KBM-7 (cell line): Measurements from ENCODE around the gene COL15A1.
"Not testable (repeated sequence)": the region's sequence is repeated elsewhere in the genome, so short reads cannot be mapped to it uniquely, and the experiment has no call there.

ENCODE experiments used
- DNase-seq: peaks from one replicate; pipeline ENCODE4 v3.0.0-alpha.2; 2015
- in situ Hi-C: fragments of 300-500 bp; cut with MboI; formaldehyde crosslinking; loops from 2 replicates; pipeline ENCODE4 v1.14.3; 2020; ENCODE audit warnings: low sequenced_read_pairs, low pct_unique_long_range_greater_than_20kb, mixed read lengths

COL15A1 gene

DNA sequence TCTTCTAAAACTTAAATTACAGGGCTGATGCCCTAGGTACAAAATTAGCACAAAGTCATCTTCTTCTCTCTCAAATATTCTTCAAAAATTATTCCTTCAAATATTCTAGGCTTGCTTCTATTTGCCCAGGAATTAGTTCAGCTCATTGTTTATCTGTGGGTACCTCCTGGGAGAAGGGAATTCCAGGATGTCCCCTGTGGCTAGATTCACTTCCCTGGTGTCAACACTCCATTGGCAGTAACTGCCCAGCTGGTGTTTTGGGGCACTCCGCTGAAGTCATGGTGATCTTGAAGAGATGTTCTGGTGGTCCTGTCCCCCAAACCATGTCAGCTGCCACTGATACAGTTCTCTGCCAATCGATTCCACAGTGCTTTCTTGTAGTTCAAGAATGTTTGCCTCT, 135.0 kb downstream of the COL15A1 start:
- in situ Hi-C loops = no loop called here
- no peak for DNase-seq

DNA sequence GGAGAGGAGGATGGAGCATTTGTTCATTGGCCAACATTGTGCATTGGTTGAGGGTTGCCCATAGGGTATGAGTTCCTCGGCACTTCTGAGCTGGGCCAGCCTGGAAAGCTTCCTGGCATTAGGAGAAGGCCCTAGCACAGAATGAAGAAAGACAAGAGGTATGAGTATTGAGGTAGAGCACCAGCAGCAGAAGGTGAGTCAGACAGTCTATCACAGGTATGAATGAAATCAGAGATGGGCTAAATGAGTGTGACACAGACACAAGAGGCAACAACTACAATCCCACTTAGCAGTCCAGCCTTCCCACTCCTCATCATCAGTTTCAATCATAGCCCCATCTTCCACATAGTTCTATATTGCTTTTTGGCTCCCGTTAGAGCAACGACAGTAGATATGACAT, 135.8 kb downstream of the COL15A1 start:
- in situ Hi-C loops = no loop called here
- no peak for DNase-seq

DNA sequence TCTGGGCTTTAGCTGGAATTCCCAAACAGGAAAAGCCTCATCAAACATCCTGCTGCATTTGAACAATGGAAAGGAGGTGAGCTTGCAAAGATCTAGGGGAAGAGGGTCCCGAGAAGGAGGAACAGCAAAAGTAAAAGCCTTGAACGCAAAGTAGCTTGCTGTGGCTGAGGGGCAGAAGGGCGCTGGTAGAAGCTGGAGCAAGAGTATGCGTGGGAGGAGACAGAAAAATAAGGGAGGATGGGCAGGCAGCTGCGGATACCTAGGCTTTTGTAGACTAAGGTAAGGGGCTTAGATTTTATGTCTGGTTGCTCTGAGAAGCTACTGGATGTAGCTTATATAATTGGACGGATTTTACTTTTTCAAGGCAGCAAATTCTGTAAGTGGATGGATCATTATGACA, 139.3 kb downstream of the COL15A1 start:
- in situ Hi-C loops = no loop called here
- DNase-seq = no peak

DNA sequence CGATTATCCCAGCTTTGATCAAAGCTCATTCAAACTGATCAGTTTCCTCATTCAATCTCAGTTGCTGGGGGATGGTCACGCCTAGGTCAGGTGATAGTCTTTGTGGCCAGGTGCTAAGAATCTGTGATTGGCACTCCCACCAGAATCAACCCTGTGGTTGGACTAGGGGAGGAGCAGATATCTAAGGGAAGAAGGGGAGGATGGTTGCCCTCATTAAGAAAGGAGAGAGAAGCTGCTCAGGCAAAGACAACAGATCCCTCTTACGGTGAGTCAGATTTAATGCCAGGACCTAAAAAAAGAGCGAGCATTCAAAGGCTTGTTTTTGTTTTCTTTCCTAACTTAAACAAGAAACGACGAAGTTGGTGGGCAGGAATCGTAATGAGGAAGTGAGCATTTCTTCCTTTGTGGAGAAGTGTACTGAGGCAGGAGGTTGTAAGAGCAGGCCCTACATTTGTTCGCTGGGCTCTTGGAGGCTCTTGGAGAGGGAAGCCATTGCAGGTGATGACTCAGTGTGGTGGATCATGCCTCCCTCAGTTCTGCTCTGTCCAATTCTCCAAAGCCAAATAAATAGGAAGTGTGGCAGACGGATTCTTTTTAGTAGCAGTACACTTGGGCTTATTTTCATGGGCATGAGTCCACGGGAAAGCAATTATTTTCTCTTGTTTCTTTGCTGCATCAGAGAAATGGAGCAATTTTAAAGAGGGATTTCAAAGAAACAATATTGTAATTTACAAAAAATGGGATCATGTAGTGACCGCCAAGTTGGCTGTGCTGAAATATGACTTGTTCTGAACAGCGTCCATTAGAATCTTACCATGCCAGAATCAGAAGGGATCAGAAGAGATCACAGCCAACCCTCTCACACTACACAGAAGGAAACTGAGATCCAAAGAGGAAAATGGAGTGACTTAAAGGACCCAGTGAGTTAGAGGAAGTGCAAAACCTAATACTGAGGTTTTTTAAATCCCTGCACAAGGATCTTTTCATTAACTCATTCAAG, 142.5 kb downstream of the COL15A1 start:
- DNase-seq = peak; percentile 67
- in situ Hi-C loops = no loop called here

DNA sequence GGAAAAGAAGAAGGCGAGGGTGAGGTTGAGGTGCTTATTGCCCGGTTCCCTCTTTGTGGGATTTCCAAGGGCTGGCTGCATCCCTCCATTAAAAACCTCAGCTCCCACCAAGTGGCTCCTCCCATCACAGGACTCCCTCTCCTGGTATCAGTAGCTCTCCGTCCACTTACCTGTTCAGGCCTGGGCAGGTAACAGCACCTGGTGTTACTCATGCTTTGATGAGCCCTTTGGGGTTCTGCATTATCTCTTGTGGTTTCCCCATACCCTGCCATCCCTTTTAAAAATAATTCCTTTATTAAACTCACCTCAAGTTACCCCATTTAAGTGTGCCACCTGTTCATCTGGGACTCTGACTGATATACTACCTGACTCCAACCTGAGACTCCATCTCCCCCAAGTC, 143.8 kb downstream of the COL15A1 start:
- no peak for DNase-seq
- in situ Hi-C loops = no loop called here

DNA sequence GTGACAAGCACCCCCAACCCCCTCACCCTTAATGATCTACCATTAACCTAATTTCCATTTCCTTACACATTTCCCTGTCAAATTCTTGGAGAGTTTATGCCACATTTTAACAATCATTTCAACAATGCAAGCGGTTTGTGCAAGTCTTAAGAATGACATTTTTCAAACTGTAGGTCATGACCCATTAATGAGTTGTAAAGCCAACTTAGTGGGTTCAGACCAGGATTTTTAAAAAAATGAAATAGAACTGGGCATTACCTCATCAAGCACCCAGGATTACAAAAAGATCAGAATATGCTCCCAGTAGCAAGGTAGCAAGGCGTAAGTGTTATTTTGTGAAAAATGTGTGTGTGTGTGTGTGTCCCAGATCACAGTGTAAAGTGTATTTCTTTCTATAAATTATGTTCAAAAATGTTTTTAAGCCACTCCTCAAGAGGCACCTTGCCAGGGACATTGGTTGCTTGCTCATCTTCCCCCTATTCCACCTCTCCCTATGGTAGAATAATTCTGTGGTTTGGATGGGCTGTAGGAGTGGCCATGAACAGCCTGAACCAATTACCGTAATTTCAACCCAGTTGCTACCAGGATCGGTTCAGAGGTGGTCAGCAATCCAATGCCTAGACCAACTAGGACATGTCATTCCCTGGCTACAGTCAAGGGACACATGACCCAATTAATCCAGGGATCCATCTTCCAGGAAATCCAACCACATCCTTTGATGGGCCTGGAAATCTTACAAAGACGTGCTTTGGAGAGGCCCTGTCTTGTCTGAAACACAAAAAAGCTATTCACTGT, 146.8 kb downstream of the COL15A1 start:
- no peak for DNase-seq
- in situ Hi-C loops = no loop called here

DNA sequence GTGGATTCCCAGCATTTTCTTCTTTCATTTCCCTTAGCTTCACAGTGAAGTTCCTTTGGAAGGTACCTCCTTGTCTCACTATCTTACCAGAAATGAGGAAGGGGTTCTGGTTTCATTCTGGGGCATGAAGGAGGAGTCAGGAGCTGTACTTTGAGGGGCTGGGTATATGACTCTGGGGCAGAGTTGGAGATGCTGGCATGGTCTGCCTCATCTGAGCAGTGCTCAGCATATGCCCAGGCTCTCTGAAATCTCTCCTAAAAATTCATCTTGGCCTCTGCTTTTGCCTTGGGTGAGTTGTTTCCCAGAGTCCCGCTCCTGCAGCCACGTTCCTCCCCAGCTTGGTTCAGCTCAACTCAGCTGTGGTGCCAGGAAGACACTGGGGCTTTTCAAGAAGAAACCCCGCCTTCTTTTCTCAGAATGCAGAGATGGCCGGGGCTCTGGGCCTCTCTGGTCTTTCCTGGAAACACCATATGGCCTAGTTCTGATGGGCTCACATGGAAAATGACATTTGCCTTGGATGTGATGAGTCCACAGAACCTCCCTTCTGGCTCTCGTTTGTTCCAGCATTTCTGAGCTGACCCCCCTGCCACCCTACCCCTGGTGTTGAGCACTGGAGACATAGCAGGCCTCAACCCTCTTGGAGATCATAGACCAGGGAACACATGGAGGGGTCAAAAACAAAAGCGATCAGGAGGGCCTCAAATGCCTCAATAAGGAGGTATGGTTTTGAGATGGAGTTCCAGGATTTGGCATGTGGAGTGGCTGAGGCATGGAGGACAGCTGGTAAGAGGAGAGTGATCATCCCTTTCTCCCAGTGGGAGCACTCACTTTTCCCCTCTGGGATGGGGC, 149.2 kb downstream of the COL15A1 start:
- DNase-seq = peak; percentile 50
- in situ Hi-C loops = no loop called here

DNA sequence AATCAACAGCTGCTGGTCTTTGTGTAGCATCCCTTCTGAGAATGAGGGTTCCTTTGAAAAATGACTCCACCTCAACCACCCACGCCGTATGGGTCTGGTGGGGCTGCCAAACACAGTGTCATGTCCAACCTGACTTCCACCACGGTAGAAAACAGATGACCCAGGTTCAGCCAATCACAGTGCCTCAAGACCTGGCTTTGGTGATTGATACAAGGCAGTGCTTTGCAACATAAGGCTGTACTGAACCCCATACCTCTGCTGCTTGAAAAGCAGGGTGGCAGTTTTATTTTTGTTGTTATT, 149.7 kb downstream of the COL15A1 start:
- in situ Hi-C loops = no loop called here
- DNase-seq = no peak

DNA sequence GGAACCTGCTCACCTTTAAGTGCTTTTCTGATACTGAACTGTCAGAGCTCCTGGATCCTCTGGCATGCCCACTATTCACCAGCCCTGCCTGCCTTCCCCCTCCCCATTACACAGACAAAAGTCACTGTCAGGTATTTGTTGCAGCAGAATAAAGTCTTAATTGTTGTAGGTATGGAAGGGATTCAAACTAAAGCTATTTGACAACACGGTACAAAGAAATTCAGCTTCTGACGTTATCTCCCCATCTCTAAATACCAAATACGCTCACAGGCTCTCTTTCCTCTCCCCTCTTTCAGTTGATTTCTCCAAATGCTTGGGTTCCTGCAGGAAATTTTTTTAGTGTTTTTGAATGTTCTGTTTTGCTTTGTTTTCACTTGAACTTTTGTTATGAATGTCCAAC, 151.9 kb downstream of the COL15A1 start:
- no peak for DNase-seq
- in situ Hi-C loops = no loop called here

DNA sequence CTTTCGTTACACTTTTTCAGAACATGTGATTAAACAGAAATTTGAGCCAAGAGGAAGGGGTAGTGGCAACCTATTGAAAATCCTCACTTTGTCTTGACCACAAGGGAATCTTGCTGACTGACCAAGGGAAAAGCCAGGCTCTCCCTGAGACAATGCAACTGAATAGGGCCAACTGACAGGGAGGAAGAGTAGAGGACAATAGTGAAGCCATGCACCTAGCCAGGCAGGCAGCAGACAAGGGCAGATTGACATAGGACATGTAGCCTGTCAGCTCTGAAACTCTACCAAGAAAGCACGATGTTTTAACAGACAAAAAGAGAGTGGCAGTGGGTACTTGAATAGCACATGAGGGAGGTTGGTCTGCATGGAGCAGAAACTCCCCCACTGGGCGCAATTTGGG, 152.7 kb downstream of the COL15A1 start:
- no peak for DNase-seq
- in situ Hi-C loops = no loop called here

DNA sequence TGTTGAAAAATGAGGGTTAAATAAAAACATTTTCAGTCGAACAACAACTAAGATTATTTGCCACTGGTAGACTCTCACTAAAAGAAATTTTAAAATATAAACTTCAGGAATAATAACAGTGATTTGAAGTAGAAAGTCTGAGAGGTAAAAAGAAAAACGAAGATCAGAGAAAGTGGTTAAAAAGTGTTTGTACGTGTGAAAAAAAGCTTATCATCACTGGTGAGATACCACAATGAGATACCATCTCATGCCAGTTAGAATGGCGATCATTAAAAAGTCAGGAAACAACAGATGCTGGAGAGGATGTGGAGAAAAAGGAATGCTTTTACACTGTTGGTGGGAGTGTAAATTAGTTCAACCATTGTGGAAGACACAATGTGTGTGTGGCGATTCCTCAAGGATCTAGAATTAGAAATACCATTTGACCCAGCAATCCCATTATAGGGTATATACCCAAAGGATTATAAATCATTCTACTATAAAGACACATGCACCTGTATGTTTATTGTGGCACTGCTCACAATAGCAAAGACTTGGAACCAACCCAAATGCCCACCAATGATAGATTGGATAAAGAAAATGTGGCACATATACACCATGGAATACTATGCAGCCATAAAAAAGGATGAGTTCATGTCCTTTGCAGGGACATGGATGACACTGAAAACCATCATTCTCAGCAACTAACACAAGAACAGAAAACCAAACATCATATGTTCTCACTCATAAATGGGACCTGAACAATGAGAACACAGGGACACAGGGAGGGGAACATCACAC, 156.3 kb downstream of the COL15A1 start:
- in situ Hi-C loops, DNase-seq: not testable (repeated sequence)

DNA sequence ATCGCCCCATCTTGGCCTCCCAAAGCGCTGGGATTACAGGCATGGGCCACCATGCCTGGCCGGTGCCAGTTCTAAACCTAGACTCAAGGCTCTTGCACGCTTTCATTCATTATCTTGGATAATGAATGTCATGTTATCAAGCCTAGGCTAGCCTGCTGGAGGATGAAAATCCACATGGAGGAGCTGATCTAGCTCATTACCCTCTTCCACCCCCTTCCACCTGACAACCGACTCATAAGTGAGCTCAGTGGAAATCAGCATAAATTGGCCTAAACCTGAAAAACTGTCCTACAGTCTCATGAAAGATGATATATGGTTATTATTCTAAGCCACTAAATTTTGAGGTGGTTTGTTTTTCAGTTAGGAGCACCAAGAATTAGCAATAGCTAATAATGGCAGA, 157.6 kb downstream of the COL15A1 start:
- in situ Hi-C loops = no loop called here
- no peak for DNase-seq

DNA sequence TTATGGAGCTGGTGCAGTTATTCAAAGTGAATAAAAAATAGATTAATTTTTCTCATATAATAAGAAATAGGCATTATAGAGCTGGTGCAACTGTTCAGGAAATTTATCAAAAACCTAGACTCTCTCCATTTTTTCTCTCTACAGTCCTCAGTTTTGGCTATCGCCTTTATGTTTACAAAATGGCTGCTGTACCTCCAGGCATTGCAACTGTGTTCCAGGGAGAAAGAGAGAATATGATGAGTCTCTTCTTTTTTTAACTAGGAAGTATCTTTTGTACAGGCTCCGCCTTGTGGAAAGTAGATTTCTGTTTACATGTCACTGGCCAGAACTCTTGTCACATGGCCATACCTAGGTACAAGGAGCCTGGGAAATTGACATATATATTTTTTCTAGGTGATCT, 158.1 kb downstream of the COL15A1 start:
- in situ Hi-C loops = no loop called here
- DNase-seq = no peak

DNA sequence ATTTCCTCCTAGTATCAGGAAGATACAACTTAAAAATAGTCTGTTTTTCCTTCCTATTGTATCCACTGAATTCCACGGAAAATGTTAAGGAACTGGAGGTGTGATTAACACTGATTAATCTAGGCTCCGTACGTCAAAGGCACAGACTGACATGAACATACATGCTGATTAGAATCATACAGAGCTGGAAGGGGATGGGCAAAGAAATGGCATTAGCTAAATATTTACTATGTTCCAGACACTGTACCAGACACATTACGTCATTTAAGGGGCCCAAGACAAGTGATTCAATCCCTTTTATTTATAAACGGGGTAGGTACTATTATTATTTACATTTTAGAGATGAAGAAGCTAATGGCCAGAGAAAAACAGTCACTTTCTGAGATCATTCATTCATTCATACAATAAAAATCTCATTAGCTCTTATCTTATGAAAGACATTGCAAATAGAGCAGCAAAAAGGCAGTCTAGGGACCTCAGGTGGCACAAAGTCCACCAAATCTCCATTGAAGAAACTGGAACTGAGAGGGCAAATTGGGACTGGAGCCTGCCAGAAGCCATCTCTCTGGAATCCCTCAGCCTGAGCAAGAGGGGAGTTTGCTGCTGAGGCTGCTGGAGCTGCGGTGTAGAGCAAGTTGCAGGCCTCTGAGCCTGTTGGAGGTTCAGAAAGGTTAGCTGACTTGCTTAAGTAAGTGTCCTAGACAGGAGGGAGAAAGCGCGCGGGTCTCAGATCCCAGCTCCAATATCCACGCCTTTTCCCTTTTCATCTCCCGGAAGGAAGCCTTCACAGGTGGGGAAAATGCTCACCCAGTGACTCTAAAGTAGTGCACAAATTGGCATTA, 159.6 kb downstream of the COL15A1 start:
- in situ Hi-C loops = no loop called here
- no peak for DNase-seq

DNA sequence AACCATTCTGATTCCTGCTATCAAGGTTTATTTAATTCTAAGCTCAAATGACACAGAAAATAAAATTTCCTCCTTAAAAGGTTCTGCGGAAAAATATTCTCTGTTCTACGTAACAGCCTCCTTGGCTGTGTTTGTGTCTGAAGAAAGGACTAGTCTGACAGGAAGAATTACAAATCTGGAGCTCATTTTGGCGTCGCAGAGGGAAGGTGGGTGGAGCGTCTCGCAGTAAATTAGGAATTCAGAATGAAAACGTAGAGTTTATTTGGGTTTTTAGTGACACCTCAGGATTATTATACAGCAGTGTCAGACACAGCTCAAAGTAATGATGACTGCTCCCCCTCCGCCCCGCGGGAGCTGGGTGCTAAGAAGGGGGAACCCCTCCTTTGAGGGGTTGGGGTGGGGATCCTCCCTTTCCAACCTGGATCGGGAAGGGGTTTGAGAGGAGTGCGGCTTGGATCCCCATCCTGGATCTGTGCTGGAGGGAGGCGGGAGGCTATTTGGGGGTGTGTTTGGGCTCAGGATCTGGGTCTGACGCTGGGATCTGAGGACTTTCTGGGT, 160.3 kb downstream of the COL15A1 start:
- DNase-seq = no peak
- in situ Hi-C loops = no loop called here

DNA sequence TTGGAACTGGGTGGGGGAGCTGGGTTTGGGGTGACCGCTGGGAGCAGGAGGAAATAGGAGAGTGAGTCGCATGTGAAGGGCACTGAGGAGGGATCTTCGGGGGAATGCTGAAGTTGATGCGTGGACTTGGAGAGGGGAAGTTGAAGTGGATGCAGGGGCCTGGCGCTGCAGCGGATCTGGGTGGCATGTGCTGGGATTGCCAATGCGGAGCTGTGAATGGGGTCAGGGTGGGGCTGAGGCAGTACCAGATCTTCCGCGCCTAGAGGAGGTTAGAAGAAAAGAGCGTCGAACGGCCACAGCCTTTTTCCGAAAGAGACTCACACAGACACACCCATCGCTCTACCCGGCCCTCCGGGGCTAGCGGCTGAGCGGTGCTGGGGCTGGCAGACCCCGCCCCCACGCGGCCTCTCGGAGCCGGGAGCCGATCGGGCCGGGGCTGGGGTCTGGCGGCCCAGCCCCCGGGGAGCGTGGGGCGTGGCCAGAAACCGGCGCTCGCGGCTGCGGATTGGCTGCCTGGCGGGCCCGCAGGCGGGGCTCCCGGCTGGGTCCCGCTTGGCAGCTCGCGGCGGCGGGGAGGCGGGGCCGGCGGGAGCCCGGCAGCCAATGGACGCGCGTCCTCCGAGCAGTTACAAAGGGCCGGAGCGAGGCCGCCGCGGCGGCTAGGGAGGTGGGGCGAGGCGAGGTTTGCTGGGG, 160.9 kb downstream of the COL15A1 start, which contains the start of gene TGFBR1:
Gene TGFBR1 (plus strand): TSS at position 655 of the 693 bp plus-strand sequence. CDS start 93 bp downstream, outside the sequence.
- in situ Hi-C loops = no loop called here
- DNase-seq = peak; percentile 96
